NCI-H1417 (cell line): ENCODE results near the gene FBXL7.

Experiments used
- DNase-seq, 3 experiments: peaks; one replicate each; lab custom pipeline; 2025; lab: John Stamatoyannopoulos, UW

FBXL7 gene

DNA sequence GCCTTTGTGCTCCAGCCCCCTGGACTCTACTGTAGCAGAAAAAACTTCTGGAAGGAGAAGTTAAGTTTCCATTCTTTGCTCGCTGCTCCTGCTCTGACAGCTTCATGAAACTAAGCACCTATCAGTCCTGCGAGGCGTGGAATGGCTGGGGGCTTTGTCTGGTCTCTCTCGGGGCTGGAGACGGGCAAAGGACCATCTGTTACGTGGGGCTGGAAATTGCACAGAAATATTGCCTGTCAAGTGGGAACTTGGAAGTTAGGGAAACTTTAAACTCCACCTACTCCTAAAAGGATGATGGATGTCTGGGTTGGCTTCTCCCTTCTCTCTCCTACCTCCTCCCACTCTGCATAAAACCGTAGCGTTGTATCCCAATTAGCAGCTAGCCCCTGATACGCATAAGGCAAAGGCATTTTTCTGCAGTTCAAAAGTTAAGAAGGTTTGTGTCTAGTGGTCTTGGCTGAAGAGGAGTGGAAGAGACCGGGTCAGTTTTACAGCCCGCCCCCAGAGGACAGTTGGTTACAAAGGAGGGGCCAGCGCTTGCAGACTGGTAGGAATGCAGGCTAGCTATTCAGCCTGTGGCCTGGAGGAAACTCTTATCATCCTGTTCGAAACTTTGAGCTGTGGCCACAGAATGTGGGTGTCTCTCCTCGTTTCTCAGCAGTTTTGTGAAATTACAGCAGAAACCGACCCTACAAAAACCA lies 1.3 kb downstream of the FBXL7 start:
- no peak for DNase-seq

DNA sequence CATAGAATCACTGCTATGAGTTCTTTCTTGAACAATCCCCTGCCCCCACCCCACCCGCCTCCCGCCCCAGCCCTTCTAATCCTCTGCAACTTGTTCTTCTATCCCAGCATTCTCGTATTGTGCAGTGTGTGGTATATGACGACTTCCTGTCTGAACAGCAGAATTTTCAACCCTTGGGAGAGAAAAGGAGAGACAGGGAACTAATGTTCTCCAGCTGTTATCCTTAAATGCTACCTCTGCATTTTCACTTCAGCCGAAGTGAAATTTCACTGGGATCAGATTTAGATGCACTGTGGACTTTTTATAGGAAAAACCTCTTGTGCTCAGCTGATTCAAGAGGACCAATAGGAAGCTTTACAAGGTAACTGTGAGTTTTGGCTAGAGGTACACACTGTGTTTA lies 2.2 kb downstream of the FBXL7 start:
- no peak for DNase-seq

DNA sequence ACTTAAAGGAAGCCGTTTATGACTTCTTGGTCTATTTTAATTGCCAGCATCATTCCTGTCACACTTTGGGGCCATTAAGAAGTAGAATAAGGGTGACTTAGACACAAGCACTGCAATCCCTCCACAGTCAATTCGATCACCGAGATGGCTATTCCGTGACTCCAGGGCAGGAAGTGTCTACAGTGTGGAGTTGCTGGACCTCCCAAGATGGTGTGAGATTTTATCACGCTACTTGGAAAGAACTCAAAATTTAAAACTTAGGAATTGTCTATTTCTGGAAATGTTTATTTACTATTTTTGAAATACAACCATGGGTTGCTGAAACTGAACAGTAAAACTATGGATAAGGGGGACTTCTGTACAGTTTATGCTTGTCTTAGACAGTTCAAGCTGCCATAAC lies 6.2 kb downstream of the FBXL7 start:
- no peak for DNase-seq

DNA sequence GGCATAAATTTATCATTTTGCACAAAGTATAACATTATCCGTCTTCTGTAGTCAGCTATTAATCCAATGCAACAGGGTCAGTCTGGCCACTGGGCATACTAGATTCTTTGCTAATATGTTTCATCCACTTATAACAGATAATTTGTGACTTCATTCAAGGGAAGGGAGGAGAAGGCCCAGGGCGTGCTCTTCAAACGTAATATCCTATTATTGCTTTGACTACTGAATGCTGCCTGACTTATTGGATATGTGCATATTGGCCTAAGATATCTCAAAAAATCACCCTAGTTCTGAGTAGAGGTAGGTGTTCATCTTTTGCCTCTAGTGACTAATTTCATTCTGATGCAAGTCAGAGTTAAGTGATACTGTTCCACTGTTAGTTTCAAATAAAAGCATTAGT lies 6.9 kb downstream of the FBXL7 start:
- DNase-seq: no peak

GRCh38 chr5:15510092-15510491 lies 10.1 kb downstream of the FBXL7 start:
- DNase-seq: no peak

DNA sequence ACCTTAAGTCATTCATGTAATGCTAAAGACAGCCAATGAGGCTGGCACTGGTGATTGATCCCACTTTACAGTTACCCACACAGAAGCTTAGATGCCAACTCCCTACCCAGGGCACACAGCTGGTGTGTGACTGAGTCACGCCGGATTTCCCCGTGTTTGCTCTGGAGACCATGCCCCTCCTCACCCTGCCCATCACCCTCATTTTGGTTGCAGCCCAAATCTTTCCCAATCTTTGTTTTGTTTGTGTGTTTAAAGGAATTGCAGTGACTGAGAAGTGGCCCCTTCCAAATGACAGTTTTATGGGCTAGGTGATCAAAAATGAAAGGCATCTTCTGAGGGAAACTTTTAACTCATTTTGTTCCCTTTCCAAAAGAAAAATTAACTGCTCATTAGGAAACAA lies 10.9 kb downstream of the FBXL7 start:
- no peak for DNase-seq

DNA sequence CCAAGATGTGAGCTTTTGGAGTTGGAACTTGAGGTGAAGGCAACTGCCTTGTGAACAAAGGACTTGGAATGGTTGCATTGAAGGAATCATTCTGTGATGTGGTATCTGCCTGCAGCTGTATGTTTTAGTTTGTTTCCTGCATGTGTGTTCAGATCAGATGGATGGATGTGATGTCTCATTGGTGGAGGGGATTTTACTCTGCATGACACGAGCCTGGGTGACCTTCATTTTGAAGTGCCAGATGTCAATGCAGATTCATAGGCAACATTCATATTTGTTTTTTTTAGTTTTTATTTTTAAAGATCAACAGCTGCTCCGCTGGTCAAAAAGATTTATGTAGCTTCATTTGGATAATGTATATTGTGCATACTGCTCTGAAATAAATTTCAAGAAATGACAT lies 13.5 kb downstream of the FBXL7 start:
- DNase-seq: no peak

DNA sequence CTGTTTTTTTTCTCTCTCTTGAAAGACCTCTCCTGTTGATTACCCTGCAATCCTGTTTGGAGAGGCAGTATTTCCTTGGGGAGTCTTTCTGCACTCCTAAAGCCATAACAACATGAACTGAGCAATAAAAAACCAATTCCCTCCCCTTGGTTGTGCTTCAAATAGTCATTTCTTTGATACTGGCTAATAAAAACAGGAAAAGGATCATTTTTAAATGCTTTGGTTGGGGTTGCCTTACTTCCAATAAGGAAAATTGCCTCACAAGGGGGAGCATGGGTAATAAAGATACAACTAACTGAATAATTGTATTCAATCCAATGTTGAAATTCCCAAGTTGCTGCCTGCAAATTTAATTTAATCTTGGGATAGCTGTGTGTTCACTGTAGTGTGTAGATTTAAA lies 13.9 kb downstream of the FBXL7 start:
- no peak for DNase-seq

DNA sequence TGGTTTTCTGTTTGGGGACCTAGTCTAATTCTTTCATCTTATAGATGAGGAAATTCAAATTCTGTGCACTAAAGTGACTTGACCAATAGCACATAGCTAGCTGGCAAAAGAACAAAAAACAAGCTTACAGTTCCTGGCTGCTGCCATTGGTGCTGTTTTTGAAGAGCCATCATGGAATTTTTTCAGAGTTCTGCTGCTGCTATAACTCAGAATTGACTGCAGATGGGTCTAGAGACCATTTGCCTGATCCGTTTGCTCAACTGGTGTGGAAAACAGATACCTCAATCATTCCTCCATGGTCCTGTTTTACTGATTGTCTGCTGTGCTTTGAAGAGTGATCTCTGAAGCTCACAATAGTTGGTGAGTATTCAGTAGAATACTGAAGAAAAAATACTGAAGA lies 15.2 kb downstream of the FBXL7 start:
- no peak for DNase-seq

DNA sequence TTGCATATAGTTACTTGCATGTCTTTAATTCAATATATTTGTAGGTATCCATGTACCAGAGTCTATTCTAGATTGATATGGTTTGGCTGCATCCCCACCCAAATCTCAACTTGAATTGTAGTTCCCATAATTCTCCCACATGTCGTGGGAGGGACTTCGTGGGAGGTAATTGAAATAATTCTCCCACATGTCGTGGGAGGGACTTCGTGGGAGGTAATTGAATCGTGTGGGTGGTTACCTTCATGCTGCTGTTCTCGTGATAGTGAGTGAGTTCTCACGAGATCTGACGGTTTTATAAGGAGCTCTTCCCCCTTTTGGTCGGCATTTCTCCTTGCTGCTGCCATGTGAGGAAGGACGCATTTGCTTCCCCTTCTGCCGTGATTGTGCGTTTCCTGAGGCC lies 16.5 kb downstream of the FBXL7 start:
- DNase-seq: no peak

DNA sequence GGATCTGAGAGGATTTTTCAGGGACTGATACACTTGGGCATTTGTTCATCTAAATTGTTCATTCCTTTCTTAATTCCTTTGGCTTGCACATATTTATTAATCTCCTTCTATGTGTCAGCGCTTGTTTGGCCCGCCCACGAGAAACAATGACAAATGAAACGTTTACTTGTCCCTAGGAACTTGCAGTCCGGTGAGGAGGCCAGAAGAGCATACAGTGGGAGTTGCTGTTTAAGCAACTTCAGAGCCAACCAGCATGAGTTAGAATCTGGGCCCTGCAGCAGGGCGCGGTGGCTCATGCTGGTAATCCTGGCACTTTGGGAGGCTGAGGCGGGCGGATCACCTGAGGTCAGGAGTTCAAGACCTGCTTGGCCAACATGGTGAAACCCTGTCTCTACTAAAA lies 18.8 kb downstream of the FBXL7 start:
- no peak for DNase-seq

DNA sequence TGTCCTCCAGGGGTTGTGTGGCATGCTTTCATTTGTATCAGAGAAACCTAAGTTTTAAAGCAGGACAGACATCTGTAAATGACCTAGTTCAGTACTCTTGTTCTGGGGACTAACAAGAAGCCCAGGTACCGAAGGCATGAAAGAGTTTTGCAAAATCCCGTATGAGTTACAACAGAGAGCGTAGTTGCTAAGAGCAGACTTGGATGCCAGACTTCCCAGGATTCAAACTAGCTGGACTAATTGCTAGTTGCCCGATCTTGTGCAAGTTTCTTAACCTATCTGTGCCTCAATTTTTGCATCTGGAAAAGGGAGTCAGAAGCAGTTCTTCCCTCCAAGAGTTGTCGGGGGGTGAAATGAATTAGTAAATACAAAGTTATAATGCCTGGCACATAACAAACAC lies 20.9 kb downstream of the FBXL7 start:
- no peak for DNase-seq

GRCh38 chr5:15521381-15522186 lies 21.6 kb downstream of the FBXL7 start:
- DNase-seq: no peak

DNA sequence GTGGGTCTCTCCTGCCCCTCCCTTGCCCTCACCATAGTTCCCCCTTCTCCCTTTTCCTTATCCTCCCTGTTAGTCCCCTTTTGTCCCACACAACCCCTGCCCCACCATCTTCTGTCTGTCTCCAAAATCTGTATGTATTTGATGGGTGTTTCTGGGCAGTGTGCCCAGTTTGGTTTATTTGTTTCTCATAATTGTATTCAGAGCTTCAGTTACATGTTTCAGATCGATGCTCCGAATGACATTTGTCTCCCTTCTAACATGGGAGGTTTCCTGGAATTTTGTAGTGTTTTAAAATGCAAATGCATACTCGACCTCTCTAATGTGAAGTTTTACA lies 22.2 kb downstream of the FBXL7 start:
- DNase-seq: no peak

DNA sequence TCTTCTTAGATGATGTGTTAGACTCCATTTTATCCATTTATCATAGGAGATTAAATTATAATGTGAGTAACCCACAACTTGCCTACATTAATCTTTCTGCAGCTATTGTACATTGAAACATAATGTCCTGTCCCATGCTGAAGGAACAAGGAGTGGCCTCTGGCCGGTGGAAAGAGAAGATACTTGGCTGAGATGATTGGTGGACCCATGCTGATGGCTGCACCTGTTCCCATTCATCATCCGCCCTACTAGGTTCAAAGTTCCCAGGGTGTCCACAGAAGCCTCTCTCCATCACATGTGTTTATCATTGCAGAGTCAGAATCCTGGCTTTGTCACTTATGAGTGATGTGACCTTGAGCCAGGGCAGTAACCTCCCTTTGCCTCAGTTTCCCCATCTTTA lies 24.7 kb downstream of the FBXL7 start:
- DNase-seq: no peak

DNA sequence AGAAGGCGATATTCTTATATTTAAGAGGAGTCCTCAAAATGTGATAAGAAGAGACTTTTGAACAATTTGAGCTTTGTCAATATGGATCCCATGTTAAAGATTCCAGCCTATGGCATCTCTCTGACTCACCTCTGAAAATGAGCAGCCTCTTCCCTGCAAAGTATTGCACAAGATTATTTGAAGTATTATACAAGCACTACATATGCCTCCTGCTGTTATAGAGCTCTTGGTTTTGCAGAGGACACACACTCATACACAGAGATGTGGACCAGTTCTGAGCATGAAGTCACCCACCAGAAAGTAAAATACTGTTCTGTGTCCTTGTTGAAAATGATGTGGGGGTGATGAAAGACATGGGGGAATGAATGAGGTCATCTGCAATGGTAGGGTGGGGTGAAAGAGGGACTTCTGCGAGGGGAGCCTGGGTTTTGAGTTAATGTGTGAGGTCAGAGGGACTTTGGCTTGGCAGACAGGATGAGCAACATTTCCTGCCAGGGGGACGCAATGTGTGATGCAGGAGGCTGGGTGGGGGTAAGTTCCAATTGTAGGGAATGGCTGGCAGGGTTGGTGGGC lies 25.8 kb downstream of the FBXL7 start:
- no peak for DNase-seq

DNA sequence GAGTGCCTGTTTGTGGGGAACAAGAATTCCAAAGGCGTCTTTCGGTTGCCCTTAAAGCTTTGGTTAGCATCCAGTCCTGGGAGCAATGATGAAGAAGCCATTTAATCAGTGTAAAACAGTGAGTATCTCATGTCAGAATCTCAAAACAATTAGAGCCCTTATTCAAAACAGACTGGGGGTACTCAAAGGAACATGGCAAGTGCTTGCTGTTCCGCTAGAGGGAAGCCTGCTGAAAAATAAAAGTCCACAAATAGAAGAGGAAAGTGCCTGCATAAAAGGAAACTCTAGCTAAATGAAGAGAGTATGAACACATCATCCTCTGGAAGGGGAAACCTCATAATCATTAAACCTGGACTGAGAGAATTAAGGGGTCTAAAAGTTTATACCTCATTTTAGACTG lies 26.4 kb downstream of the FBXL7 start:
- DNase-seq: no peak

DNA sequence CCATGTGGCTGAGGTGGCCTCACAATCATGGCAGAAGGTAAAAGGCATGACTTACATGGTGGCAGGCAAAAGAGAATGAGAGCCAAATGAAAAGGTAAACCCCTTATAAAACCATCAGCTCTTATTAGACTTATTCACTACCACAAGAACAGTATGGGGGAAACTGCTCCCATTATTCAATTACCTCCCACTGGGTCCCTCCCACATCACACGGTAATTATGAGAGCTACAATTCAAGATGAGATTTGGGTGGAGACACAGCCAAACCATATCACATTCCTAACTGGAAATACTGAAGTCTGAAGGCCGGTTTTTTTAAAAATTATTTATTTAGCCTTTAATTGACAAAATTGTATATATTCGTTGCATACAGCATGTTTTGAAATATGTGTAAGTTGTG lies 28.5 kb downstream of the FBXL7 start:
- no peak for DNase-seq

GRCh38 chr5:15529013-15529412 lies 29.0 kb downstream of the FBXL7 start:
- no peak for DNase-seq

DNA sequence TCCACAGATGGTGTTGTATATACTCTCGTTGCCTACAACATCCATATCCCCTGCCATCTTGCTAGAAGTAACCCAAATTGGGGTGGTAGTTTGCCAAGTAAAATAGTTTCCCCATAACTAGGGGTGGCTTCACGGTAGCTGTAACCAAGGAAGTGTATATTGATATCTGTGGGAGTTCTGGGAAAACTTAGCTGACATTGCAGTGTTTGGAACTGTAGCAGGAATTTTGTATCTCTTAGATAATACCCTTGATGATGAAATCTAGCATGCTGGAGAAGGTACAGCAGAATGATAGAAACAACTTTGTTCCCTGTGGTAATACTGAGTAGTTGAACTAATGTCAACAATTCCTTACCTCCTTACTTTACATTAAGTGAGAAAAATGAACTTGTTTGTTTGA lies 29.8 kb downstream of the FBXL7 start:
- no peak for DNase-seq

DNA sequence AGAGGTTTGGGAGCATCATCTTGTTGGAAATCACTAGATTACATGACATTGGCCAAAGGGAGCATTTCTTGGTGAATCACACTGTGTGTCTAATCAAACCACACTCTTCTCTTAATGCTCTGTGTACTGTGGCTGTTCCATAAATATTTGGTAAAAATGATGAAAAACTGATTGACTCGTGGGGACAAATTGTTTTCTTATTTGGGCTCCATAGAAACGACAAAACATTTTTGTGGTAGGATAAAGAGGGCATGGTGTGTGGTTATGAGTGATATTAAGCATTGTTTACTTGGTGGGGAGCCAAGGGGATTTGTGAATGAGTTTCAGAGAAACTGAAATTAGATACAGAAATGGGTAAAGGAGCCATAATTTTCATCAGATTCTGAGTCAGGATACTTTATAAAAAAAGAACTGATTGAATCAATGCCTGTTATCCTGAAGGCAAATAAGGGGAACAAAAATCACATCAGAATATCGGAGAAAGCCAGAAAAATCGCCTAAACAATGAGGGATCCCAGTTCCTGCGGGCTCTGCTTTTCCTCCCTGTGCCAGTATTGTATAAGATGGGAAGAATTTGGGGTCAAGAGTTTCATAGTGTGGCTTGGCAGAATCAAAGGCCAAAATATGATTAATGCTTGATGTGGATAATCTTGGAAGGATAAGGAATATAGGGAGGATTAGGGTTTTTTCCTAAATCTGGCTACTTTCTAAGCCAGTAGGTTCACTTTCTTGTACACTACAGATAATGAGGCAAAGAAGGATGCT lies 33.3 kb downstream of the FBXL7 start:
- no peak for DNase-seq

GRCh38 chr5:15535938-15536337 lies 36.0 kb downstream of the FBXL7 start:
- DNase-seq: no peak

- DNase-seq: no peak
These were observed 38.5 kb downstream of the FBXL7 start for GRCh38 chr5:15538516-15538915.
